Pons (tissue), 1 donor: Measurements from ENCODE around the gene MRPL24.

Source experiments
- DNase-seq: peaks from one replicate; pipeline ENCODE4 v3.0.0-alpha.2; 2016; ENCODE audit warnings: low spot score

The MRPL24 gene

GRCh38 chr1:156709757-156710489, 31.0 kb downstream of the MRPL24 start:
- DNase-seq = no peak

GRCh38 chr1:156709031-156709430, 31.9 kb downstream of the MRPL24 start:
- no peak for DNase-seq

- no peak for DNase-seq
Observed at GRCh38 chr1:156708218-156708661, 32.6 kb downstream of the MRPL24 start.

DNA sequence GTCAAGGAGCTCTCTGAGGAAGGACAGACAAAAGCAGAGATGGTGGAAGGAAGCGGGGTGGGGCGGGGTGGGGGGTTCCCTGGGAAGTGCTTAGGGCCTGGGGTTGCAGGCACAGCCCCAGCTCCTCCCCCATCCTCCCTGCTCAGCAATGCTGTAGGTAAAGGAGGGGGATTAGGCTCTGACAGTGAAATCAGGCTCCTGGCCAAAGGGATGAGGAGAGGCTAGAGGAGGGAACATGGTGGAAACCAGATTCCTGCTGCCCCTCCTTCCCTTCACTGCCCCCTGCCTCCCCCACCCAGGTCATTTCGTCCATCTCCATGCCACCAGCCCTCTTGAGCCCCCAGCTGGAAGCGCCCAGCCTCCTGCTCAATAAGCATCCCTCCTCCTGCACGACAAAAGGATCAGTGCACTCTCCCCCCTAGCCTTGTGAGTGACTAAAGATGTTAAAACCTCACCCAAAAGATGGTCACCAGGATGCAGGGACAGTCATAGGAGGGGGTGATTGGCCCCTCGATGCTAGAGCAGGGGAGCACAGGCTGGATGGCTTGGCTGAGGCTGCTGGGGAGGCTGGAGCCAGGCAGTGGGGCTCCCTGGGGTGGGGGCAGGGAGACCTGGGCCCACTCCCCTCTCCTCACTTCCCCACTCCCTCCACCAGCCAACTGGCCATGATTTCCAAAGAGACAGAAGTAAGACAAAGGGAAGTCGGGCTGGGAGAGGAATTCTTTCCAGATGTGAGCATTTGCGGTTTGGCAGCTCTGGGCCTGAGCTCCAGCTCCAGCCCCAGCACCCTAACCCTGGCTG, 33.3 kb downstream of the MRPL24 start:
- DNase-seq = no peak

DNA sequence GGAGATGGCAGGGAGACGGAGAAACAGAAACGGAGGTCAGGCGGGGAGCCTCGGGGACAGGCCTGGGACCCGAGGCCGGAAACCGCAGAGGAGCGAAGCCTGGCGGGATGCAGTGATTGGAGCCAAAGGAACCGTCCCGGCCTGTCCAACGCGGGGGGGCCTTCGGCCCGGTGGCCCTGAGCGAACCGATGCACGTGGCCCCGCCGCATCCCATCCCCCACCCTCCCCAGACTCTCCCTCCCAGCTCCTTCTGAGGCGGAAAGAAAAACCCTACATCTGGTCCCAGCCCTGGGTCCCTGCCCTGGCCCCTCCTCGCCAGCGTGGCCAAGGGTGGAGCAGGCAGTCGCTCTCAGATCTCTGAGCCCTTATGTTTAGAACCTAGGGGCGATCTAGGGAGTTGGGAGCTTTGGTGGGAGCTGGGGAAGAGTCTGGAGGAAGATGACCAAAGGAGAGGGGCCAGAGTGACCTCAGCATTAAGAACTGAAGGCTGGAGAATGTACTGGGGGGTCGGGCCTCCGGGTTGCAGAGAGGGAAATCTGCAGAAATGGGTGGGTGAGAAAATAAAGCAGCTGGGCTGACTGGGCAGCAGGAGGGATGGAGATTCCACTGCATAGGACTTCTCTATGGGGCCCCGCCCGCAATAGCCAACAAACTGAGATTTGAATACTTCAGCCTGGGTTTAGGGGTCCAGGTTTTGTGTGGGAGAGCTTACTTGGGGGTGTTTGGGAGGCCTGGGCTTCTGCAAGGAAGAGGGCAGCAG, 34.1 kb downstream of the MRPL24 start:
- DNase-seq = no peak

- DNase-seq = no peak
Observed at GRCh38 chr1:156705918-156706656, 34.8 kb downstream of the MRPL24 start.

DNA sequence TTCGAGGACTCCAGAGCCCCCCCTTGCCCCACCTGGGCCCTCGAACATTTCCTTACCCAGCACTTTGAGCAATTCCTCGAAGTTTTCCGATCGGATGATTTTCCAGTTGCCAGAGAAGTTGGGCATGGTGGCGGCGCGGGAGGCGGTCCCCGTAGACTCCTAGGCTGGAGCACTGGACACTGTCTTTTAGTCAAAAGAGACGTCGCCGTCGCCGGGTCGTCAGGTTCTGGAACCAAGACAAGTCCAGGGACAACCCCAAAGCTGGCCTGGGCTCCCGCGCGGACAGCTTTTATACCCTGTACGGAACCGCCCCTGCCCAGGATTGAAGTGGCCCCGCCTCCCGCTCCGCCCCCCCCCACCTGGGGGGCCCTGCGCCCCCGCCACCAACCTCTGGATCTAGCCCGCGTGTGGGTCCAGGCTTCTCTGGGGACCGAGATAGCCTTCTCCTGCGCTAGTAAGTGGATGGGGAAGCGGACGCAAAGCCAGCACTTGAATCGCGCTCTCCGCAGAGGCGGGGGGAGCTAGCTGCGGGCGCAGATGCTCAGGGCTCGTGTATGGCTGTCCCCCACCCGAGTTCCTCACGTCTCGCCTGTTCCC, 35.5 kb downstream of the MRPL24 start, which contains the start of gene CRABP2:
Gene CRABP2 (minus strand): TSS at position 263 of the 597 bp plus-strand sequence. CDS start 137 bp downstream, at position 126.
- no peak for DNase-seq

DNA sequence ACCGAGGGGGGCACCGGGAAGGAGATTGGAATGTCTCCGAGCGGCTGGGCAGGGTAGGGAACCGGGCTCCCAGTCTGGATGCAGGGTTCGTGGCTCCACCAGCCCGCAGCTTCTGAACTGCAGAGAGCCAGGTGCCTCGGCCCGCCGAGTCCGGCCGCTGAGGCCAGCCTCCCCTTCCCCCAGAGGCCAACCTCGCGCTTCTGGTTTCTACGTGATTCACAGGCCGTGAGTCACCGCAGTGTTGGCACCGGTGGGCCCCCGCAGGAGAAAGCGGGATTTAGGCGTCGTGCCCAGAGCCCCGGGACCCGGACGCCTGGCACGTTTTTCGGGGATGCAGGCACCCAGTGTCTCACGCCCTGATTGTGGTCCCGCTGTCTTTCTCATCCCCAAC, 36.0 kb downstream of the MRPL24 start:
- DNase-seq = no peak

DNA sequence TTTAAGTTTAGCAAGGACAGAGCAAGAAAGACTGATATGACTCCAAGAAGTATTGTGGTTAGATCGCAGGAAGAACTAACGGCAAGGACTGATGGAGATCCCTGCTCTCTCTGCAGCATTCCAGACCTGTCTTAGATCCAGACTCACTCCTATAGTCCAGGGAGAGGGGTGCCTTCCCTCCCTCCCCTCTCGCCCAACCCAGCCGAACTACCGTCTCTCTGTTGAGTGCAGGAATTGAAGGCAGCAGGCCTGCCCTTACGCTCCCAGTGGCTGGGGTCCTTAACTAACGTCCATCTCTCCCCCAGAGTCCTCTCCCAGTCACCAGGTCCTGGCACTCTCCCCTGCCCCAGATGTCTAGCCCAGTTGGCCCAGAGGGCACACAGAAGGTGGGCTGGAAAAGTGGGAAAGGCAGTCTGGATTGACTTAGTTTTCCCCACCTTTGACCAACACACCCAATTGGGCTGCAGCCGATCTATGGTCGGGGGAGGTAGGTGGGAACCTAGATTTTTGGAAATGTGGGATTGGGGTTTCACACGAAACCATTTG, 36.6 kb downstream of the MRPL24 start:
- no peak for DNase-seq

- DNase-seq = no peak
Observed at GRCh38 chr1:156703741-156704140, 37.1 kb downstream of the MRPL24 start.

DNA sequence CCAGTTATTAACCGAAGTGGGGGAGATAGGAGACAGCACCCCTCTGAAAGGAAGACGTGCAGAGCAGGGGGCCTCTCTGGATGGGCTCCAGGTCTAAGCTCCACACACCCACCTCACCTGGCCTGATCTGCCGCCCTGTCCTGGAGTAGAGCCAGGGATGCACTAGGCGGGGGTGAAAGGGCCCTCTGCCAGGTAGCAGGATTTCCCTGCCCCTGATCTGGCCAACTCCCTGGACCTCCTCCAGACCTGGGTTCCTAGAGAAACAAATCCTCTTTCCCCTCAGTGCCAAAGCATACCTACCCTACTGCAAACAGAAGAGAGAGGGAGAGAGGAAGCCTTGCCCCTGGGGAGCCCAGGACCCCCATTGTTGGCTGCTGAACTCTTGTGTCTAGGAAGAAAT, 37.6 kb downstream of the MRPL24 start:
- no peak for DNase-seq

GRCh38 chr1:156700736-156701531, 40.0 kb downstream of the MRPL24 start:
- no peak for DNase-seq

DNA sequence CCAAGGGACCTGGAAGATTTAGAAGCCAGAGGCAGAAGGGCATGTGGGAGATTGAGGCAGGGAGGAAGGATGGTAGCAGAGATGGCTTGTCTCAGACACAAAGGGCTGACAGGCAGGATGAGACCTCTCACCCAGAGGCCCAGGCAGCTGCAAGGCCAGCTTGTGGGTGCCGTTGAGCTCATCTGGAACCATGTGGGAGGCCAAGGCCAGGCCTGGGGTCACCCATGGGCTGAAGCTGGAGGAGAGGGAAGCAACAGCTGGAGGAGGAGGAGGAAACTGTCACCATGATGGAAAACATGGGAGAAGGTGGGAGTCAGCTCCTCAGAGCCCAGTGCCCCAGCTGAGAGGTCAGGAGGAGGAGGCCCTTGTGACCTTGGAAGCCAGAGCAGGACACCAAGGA, 41.9 kb downstream of the MRPL24 start:
- DNase-seq = no peak

DNA sequence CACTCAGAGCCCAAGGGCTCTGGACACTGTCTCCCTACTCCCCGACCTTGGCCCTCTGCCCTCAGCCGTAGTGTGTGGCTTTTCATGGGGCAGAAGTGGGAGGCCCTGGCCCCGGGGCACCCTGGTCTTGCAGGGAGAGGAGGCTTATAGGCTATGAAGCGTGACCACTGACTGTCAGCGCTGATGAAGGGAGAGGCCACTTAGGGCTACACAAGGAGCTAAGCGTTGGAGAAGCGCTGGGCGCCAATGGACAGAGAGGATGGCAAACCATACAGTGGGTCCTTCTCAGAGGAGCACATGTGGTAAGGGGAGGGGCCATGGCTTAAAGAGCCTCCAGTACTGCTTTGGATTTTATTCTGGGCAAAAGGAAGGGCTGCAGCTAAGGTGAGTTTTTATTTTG, 43.4 kb downstream of the MRPL24 start:
- DNase-seq = no peak

DNA sequence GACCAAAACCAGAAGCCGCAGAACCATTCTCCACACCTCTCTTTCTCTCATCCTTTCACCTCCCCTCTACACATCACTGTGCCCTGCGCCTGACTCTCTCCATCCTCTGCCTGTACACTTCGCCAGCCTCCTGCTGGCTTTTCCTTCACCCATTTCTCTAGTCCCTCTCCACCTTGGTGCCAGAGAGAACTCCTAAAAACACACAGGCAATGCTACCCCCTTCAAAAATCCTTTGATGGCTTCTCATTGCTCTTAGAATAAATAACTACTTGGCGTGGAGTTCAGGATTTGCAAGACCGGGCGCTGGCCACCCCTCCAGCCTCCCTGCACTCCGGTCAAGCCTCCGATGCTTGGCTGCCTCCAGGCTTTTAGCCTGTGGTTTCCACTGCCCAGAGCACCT, 44.1 kb downstream of the MRPL24 start:
- no peak for DNase-seq

- no peak for DNase-seq
Observed at GRCh38 chr1:156694690-156694962, 46.3 kb downstream of the MRPL24 start.

DNA sequence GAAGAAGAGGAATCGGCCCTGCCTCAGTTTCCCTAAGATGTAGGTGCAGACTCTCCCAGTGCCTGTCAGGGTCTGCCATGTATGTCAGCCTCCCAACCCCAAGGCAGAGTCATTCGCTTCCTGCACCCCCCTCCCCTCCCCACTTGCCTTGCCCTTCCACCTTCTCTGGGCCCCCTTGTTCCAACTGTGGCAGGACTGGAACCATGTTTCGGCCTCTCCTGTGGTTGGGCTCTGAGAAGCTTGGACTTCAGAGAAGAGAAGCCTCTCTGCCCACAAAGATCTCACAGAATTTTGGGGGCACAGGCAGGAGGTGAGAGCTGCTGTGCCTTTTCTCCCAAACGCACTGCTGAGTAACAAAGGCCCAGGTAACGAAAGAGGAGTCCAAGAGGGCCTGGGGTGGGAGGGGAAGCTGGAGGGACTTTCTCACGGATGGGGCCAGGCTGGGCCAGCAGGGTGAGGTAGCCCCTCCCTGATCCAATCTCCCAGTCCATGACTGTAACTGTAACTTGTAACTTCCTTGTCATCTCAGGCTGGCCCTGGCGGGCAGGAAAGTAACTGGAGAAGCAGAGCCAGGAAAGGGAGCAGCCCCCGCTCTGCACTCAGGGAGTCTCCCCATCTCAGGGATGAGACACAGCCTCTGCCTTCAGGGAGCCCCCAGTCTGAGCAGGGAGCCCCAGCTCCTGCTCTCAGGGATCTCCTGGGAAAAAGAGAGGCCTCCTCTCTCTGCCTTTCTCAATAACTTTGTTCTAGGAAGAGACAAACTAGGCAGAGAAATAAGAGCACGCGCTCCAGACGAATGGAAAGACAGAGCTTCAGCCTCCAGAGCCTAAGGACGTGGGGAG, 46.8 kb downstream of the MRPL24 start:
- DNase-seq = no peak

DNA sequence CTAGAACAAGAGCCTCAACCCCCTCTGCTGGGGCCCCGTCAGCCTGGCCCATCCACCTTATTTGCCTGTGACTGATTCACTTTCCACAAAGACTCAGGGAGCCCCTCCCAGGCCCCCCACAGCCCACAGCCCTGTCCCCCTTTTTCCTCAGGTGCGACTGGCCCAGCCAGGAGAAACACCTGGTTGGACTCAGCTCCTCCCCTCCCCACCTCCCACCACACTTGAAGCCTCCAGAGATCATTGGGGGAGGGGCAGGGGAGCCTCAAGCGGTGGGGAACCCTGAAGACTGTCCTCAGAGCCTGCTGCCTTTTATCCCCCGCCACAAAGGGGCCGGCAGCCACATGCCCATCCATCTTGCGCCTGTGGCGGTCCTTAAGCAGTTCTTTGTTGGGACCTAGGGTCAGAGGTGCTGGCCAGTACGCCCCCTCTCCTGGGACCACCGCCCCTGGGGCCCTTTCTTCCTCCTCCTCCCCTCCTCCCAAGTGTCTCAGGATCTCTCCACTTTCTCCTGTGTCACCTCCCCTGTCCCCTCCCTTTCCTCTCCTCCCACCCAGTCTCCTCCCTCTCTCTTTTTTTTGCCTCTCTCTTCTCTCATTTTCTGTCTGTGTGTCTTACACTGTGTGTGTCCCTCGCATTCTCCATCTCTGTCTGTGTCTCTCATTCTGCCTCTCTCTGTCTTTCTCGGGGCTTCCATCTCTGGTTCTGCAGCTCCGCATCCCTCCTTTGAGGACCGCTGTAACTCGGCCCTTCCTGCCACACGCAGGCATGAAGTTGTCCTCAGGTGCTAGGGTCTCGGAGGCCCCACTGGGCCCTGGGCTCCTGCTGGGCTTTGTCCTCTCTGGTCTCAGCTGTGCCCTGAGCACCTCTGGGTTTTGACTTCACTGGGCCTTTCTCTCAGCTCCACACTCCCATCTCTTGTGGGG, 47.7 kb downstream of the MRPL24 start:
- no peak for DNase-seq
